B cell (primary cell): ENCODE data around the gene UBQLN4. TPM values are rescaled to one million over a fixed set of nuclear protein-coding genes. Genes with fewer than 3 reads are reported as not detected.

Experiments
- ATAC-seq: fragments of 200-7000 bp; cut with Tn5 transposase; one replicate; pipeline ENCODE4 v1.10.0; 2021; ENCODE audit warnings: low read depth, mild to moderate bottlenecking, moderate number of reproducible peaks, moderate library complexity
- CTCF ChIA-PET: fragments of 350-600 bp; sonication (Branson Sonifier 250); formaldehyde crosslinking; loops from one replicate; lab custom pipeline; 2021; ENCODE audit warnings: antibody characterized with exemption, inconsistent platforms; lab: Charles Lee
- POLR2A ChIA-PET: fragments of 350-600 bp; sonication (Branson Sonifier 250); formaldehyde crosslinking; loops from one replicate; lab custom pipeline; 2021; ENCODE audit warnings: antibody characterized with exemption; lab: Charles Lee
- DNase-seq: peaks from one replicate; pipeline ENCODE4 v3.0.0; 2013
- H2AFZ ChIP-seq: 2 replicates; pipeline ENCODE4 v1.6.1; 2012; ENCODE audit warnings: mild to moderate bottlenecking, low read depth, low read length; ENCODE audit not compliant: insufficient read depth, poor library complexity, severe bottlenecking
- H3K27ac ChIP-seq, 2 donors: 1 replicate in 1 of 2; 2 replicates in 1 of 2; pipeline ENCODE4 v1.5.1; 2012 to 2013; ENCODE audit warnings: low read length in 2 of 2, mild to moderate bottlenecking in 2 of 2, moderate library complexity in 1 of 2
- H3K27me3 ChIP-seq, 4 experiments: fragments of 200-600 bp in 1 of 4; sonication (generic) in 1 of 4; replicated peaks in 1 of 4; 1 replicate in 2 of 4; 2 replicates in 2 of 4; pipeline versions ENCODE4 v1.6.1 to v1.7.0; 2013 to 2016; ENCODE audit warnings: low read length in 3 of 4, mild to moderate bottlenecking in 2 of 4, mixed read lengths in 1 of 4, moderate library complexity in 1 of 4; ENCODE audit not compliant: insufficient read depth in 4 of 4, control insufficient read depth in 3 of 4; ENCODE audit errors: control extremely low read depth in 1 of 4
- H3K36me3 ChIP-seq, 2 experiments: replicated peaks in 1 of 2; 1 replicate in 1 of 2; 2 replicates in 1 of 2; pipeline versions ENCODE4 v1.6.1 to v1.7.1; 2013; ENCODE audit warnings: low read length in 1 of 2; ENCODE audit not compliant: insufficient read depth in 2 of 2, control insufficient read depth in 1 of 2; ENCODE audit errors: control extremely low read depth in 1 of 2, extremely low read depth in 1 of 2
- H3K4me1 ChIP-seq, 2 donors: fragments of 200-600 bp in 1 of 2; sonication (generic) in 1 of 2; 1 replicate in 1 of 2; 2 replicates in 1 of 2; pipeline versions ENCODE4 v1.5.1 to v1.6.1; 2013 to 2017; ENCODE audit warnings: low read length in 2 of 2; ENCODE audit not compliant: control insufficient read depth in 2 of 2, insufficient read depth in 2 of 2
- H3K4me2 ChIP-seq: replicated peaks from 2 replicates; pipeline ENCODE3; 2012; ENCODE audit warnings: mild to moderate bottlenecking, low read depth, low read length; ENCODE audit not compliant: poor library complexity, severe bottlenecking
- H3K4me3 ChIP-seq, 5 experiments: fragments of 200-600 bp in 1 of 5; sonication (generic) in 1 of 5; 1 replicate in 3 of 5; 2 replicates in 2 of 5; pipeline versions ENCODE4 v1.5.1 to v1.7.0; 2011 to 2016; ENCODE audit warnings: low read length in 4 of 5, mild to moderate bottlenecking in 4 of 5, low read depth in 2 of 5, control low read depth in 1 of 5, moderate library complexity in 1 of 5; ENCODE audit not compliant: insufficient read depth in 1 of 5; ENCODE audit errors: control extremely low read depth in 1 of 5, extremely low read depth in 1 of 5
- H3K79me2 ChIP-seq: fragments of 200-600 bp; sonication (generic); one replicate; pipeline ENCODE4 v1.6.0; 2016; ENCODE audit warnings: low read length; ENCODE audit not compliant: control insufficient read depth, insufficient read depth
- H3K9ac ChIP-seq: fragments of 200-600 bp; sonication (generic); 2 replicates; pipeline ENCODE4 v1.6.1; 2017; ENCODE audit warnings: mild to moderate bottlenecking, low read length, moderate library complexity
- H3K9me3 ChIP-seq, 3 donors: one replicate each; pipeline versions ENCODE4 v1.6.1 to v1.7.1; 2013; ENCODE audit warnings: low read length in 2 of 3; ENCODE audit not compliant: control insufficient read depth in 2 of 3, insufficient read depth in 1 of 3; ENCODE audit errors: control extremely low read depth in 1 of 3
- H4K20me1 ChIP-seq: 2 replicates; pipeline ENCODE4 v1.6.0; 2012; ENCODE audit warnings: mild to moderate bottlenecking, low read length; ENCODE audit not compliant: insufficient read depth, control insufficient read depth, poor library complexity, severe bottlenecking
- H3K27ac Mint-ChIP-seq: one replicate; pipeline ENCODE4 v1.8.0; 2021; ENCODE audit warnings: mixed read lengths
- H3K27me3 Mint-ChIP-seq: one replicate; pipeline ENCODE4 v1.8.0; 2021; ENCODE audit warnings: mixed read lengths
- H3K4me1 Mint-ChIP-seq: one replicate; pipeline ENCODE4 v1.8.0; 2021; ENCODE audit warnings: mixed read lengths
- H3K4me3 Mint-ChIP-seq: one replicate; pipeline ENCODE4 v1.8.0; 2021; ENCODE audit warnings: mixed read lengths
- H3K9me3 Mint-ChIP-seq: one replicate; pipeline ENCODE4 v1.8.0; 2022; ENCODE audit warnings: mixed read lengths; ENCODE audit not compliant: insufficient read depth
- EZH2 ChIP-seq: IDR thresholded peaks from 2 replicates; pipeline ENCODE4 v1.6.1; 2012; ENCODE audit warnings: borderline replicate concordance, low read depth, mild to moderate bottlenecking, moderate library complexity, low read length; ENCODE audit not compliant: insufficient read depth, poor library complexity, severe bottlenecking
- WGBS: methylation state at CpG from one replicate; pipeline ENCODE4 v1.1.5; 2013; ENCODE audit warnings: missing lambda C conversion rate; ENCODE audit not compliant: insufficient coverage; 5-methylcytosine and 5-hydroxymethylcytosine counted together
- intact Hi-C: fragments of 100-400 bp; cut with micrococcal nuclease; formaldehyde crosslinking; loops from one replicate; pipeline ENCODE4 v1.10.0; 2022
- polyA plus RNA-seq: library from polyadenylated mRNA; depleted of rRNA; stranded (reverse); fragments of >200 nt; gene quantifications from 2 replicates; pipeline ENCODE4 v1.2.3, GENCODE V29; 2012
- total RNA-seq, 2 donors: library from RNA; stranded (reverse); fragments of 120-200 nt in 1 of 2; gene quantifications; 1 replicate in 1 of 2; 2 replicates in 1 of 2; pipeline versions ENCODE4 v1.2.3 to v1.2.4, GENCODE V29; 2013 to 2022
- TF ChIP-seq, protein P1 (sequence below): fragments of 200-600 bp; IDR thresholded peaks from one replicate; pipeline ENCODE4 v1.8.0; 2022; ENCODE audit warnings: antibody characterized with exemption, mild to moderate bottlenecking

The UBQLN4 gene
- total and polyA plus RNA-seq, 2 donors (not counting 1 experiment from before 2014, with no cell fraction given): 20.9 to 39.0 TPM

DNA sequence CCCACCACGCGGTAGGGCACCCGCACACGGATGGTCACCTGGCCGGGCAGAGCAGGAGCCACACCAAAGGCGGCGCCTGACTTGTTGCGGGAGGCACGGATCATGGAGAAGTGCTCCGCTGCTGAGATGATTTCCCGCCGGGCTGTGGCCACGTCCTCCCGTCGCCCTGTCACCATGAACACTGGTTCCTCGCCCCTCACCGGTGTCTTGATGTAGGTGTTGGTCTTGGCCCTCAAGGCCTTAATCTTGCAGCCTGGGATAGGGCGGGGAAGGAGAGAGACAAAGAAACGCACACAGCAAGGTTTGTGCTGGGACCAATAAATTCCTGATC lies 23.8 kb upstream of the UBQLN4 start:
- no peaks in the 10 kb centered on the region for H3K9me3 Mint-ChIP-seq
- no peak for DNase-seq
- Histone ChIP-seq H3K27ac (no peak overlapping the region), H3K4me1 (peaks cover 16 to 34% of the 10 kb centered on the region in 2 donors), H2AFZ (no peak overlapping the region), H3K4me3 (no peak overlapping the region), H3K36me3 (no peaks in the 10 kb centered on the region), H3K79me2 (no peaks in the 10 kb centered on the region), H3K4me2 (no peak overlapping the region), H3K9me3 (peaks cover 0 to 4% (median 0%) of the 10 kb centered on the region in 3 donors), H4K20me1 (no peaks in the 10 kb centered on the region), H3K9ac (no peak overlapping the region), H3K27me3 (peaks cover 0 to 11% (median 4%) of the 10 kb centered on the region in 4 experiments)
- 98% methylated on average over 18 of the region's 19 CpGs for WGBS
- CTCF ChIA-PET: no interaction called here
- ATAC-seq: no peak
- H3K27ac Mint-ChIP-seq: peak overlapping the region; percentile 3
- peaks cover 33% of the 10 kb centered on the region for H3K4me1 Mint-ChIP-seq
- POLR2A ChIA-PET: no interaction called here
- H3K4me3 Mint-ChIP-seq: peak overlapping the region; percentile 89
- TF ChIP-seq, protein P1, sequence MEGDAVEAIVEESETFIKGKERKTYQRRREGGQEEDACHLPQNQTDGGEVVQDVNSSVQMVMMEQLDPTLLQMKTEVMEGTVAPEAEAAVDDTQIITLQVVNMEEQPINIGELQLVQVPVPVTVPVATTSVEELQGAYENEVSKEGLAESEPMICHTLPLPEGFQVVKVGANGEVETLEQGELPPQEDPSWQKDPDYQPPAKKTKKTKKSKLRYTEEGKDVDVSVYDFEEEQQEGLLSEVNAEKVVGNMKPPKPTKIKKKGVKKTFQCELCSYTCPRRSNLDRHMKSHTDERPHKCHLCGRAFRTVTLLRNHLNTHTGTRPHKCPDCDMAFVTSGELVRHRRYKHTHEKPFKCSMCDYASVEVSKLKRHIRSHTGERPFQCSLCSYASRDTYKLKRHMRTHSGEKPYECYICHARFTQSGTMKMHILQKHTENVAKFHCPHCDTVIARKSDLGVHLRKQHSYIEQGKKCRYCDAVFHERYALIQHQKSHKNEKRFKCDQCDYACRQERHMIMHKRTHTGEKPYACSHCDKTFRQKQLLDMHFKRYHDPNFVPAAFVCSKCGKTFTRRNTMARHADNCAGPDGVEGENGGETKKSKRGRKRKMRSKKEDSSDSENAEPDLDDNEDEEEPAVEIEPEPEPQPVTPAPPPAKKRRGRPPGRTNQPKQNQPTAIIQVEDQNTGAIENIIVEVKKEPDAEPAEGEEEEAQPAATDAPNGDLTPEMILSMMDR: no peak
- TF ChIP-seq EZH2: no peak
- H3K27me3 Mint-ChIP-seq: no peaks in the 10 kb centered on the region
- intact Hi-C loops: no loop called here

DNA sequence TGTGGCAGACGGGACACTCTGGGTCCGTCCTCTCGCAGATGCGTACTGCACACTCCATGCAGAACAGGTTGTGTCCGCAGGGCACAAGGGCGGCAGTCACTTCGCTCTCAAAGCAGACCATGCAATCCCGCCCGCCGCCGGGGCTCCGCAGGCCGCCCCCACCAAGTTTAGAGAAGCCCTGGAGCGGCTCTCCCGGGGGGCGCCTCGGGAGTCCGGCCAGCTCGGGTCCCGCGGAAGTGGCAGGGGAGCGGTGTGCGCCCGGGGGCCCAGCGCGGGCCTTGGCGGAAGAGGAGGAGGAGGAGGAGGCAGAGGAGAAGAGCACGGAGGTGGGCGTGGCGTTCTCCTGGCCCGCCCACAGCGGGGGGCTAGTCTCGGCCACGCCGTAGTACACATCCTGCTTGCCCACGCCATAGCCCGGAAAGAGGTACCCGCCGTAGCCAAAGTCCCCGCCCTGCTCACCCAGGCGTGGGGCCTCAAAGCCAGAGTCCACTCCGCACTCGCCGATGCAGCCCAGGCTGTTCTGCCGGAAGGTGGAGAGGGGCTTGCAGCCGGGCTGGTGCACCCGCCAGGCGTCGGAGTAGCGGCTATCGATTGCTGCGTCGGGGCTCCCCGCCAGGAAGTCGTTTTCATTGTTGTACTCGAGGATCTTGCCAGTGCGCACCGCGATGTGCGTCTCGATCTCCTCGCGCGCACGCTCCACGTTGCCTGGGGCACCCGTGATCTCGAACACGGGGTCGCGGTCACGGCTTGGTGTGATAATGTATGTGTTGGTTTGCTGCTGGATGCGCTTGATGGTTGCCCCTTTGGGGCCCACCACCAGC lies 23.2 kb upstream of the UBQLN4 start:
- H3K27ac ChIP-seq: peak overlapping the region in 1 of 2 donors; percentile 39
- Mint-ChIP-seq H3K9me3 (no peaks in the 10 kb centered on the region), H3K27ac (peak overlapping the region; percentile 73), H3K4me3 (peak overlapping the region; percentile 89), H3K4me1 (peaks cover 31% of the 10 kb centered on the region), H3K27me3 (no peaks in the 10 kb centered on the region)
- peaks cover 12 to 28% of the 10 kb centered on the region in 2 donors for H3K4me1 ChIP-seq
- peak overlapping the region; percentile 77 for H3K4me2 ChIP-seq
- 68% methylated on average over 71 of the region's 73 CpGs for WGBS
- DNase-seq (peak; percentile 66), ATAC-seq (peak; percentile 91)
- ChIA-PET POLR2A (no interaction called here), CTCF (no interaction called here)
- peak overlapping the region; percentile 74 for H2AFZ ChIP-seq
- intact Hi-C loops: no loop called here
- no peaks in the 10 kb centered on the region for H3K79me2 ChIP-seq
- H3K9me3 ChIP-seq: peaks cover 0 to 4% (median 0%) of the 10 kb centered on the region in 3 donors
- no peaks in the 10 kb centered on the region for H4K20me1 ChIP-seq
- H3K9ac ChIP-seq: peak overlapping the region; percentile 65
- no peaks in the 10 kb centered on the region for H3K36me3 ChIP-seq
- H3K4me3 ChIP-seq: peak overlapping the region in 4 of 5 experiments; percentile 33 to 57 (median 54)
- peaks cover 0 to 8% (median 3%) of the 10 kb centered on the region in 4 experiments for H3K27me3 ChIP-seq
- no peak for TF ChIP-seq EZH2
- TF ChIP-seq, protein P1: no peak
